Astrocyte of the cerebellum (primary cell): ENCODE results near the gene ACADM.
"Not testable (repeated sequence)": the region's sequence is repeated elsewhere in the genome, so short reads cannot be mapped to it uniquely, and the experiment has no call there.

Experiments
- DNase-seq: peaks from one replicate; pipeline ENCODE4 v3.0.0-alpha.2; 2011; ENCODE audit warnings: low read depth
- H3K4me3 ChIP-seq: 2 replicates; pipeline ENCODE4 v1.5.1; 2011; ENCODE audit warnings: mild to moderate bottlenecking, low read depth, low read length, moderate library complexity
- CTCF ChIP-seq: IDR thresholded peaks from 2 replicates; pipeline ENCODE4 v1.5.1; 2012; ENCODE audit warnings: low read length, low read depth, moderate library complexity, mild to moderate bottlenecking; ENCODE audit errors: missing control alignments
- in situ Hi-C: cut with HindIII; loops from 2 replicates; pipeline ENCODE4 v1.10.0; 2017; ENCODE audit warnings: low sequenced_read_pairs

ACADM gene

GRCh38 chr1:75808921-75809320, 84.4 kb downstream of the ACADM start:
- in situ Hi-C loops, result no loop called here
- no peak for TF ChIP-seq CTCF
- DNase-seq, result no peak
- H3K4me3 ChIP-seq, result no peak overlapping the region

GRCh38 chr1:75810113-75810512, 85.6 kb downstream of the ACADM start:
- in situ Hi-C loops, H3K4me3 ChIP-seq, DNase-seq: not testable (repeated sequence)

GRCh38 chr1:75811211-75811981, 86.9 kb downstream of the ACADM start:
- no peak for DNase-seq
- TF ChIP-seq CTCF, result no peak
- in situ Hi-C loops, result no loop called here
- no peak overlapping the region for H3K4me3 ChIP-seq

GRCh38 chr1:75812065-75812464, 87.6 kb downstream of the ACADM start:
- H3K4me3 ChIP-seq, result no peak overlapping the region
- TF ChIP-seq CTCF, result no peak
- in situ Hi-C loops, result no loop called here
- no peak for DNase-seq
